ENCODE results near the gene XPO6.

GRCh38 chr16:28156056-28156680, 55.6 kb downstream of the XPO6 start:
- no peak for TF ChIP-seq CTCF (IDR thresholded peaks at IDR 0.05)
- no peak for TF ChIP-seq POLR2A (IDR thresholded peaks at IDR 0.05)
